T-helper 1 cell treated with Interleukin-12 subunit alpha and Interleukin-12 subunit beta and Interleukin-4 antibody, amounts not matched to agents 30 ng/mL and 1 ng/mL, for 36 hours (primary cell): ENCODE data around the gene ADAM15. TPM values are rescaled to one million over a fixed set of nuclear protein-coding genes. Genes with fewer than 3 reads are reported as not detected.

Experiments
- intact Hi-C: fragments of 100-400 bp; cut with micrococcal nuclease; formaldehyde crosslinking; loops from one replicate; pipeline ENCODE4 v1.15.1; 2024
- total RNA-seq: library from RNA; stranded (reverse); gene quantifications from 2 replicates; pipeline ENCODE4 v1.2.3, GENCODE V29; 2022

The ADAM15 gene, protein sequence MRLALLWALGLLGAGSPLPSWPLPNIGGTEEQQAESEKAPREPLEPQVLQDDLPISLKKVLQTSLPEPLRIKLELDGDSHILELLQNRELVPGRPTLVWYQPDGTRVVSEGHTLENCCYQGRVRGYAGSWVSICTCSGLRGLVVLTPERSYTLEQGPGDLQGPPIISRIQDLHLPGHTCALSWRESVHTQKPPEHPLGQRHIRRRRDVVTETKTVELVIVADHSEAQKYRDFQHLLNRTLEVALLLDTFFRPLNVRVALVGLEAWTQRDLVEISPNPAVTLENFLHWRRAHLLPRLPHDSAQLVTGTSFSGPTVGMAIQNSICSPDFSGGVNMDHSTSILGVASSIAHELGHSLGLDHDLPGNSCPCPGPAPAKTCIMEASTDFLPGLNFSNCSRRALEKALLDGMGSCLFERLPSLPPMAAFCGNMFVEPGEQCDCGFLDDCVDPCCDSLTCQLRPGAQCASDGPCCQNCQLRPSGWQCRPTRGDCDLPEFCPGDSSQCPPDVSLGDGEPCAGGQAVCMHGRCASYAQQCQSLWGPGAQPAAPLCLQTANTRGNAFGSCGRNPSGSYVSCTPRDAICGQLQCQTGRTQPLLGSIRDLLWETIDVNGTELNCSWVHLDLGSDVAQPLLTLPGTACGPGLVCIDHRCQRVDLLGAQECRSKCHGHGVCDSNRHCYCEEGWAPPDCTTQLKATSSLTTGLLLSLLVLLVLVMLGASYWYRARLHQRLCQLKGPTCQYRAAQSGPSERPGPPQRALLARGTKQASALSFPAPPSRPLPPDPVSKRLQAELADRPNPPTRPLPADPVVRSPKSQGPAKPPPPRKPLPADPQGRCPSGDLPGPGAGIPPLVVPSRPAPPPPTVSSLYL
- 51.6 and 53.2 TPM in 2 replicates for total RNA-seq

DNA sequence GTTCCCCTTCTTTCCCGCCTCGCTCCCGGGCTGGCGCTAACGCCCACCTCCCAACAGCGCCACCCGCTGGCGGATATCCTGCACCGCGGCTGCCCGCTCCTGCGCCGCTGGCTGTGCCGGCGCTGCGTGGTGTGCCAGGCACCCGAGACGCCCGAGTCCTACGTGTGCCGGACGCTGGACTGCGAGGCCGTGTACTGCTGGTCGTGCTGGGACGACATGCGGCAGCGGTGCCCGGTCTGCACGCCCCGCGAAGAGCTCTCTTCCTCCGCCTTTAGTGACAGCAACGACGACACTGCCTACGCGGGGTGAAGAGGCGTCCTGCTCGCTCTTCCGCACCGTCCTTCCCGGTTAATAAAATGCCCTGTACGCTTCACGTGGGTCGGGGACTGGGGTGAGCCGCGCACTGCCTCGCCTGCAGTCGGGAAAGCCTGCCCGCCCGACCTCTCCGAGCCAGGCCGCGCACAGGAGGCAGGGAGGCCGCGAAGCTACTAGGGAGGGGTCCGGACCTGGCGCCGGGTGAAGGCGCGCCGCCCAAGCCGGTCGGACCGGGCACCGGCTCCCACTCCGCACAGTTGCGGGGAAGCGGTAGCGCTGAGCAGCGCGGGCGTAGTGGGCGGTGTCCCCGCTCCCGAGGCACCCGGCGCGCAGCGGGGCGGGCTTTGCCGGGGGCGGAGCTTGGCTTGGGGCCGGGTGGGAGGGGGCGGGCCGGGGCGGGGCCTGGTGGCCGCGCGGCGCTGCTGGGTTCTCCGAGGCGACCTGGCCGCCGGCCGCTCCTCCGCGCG is at the start of gene ADAM15:
TSS of gene ADAM15 (plus strand) at position 757 of the 782 bp plus-strand sequence. CDS start 71 bp downstream, outside the sequence.
- intact Hi-C loops: loop anchor here (1.0 to 2.0 kb wide), 7 partner anchors 11 to 491 kb away; partner anchors contain the start of genes CKS1B, FLAD1 and ZBTB7B

DNA sequence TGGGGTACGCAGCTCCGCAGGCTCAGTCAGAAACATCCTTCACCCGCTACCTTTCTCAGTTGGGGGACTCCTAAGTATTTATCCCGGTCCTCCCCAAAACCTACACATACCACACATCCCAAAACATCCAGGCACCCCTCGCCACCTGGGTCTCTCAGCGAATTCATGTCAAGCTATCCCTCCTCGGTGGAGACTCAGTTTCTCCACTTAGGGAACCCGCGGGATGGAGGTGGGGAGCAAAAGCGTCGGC is 49.8 kb upstream of the ADAM15 start:
- intact Hi-C loops: loop anchor here (1.0 to 5.0 kb wide), 6 partner anchors 16 to 779 kb away; partner anchors contain the start of genes EFNA4, KRTCAP2, TRIM46 and UBAP2L

DNA sequence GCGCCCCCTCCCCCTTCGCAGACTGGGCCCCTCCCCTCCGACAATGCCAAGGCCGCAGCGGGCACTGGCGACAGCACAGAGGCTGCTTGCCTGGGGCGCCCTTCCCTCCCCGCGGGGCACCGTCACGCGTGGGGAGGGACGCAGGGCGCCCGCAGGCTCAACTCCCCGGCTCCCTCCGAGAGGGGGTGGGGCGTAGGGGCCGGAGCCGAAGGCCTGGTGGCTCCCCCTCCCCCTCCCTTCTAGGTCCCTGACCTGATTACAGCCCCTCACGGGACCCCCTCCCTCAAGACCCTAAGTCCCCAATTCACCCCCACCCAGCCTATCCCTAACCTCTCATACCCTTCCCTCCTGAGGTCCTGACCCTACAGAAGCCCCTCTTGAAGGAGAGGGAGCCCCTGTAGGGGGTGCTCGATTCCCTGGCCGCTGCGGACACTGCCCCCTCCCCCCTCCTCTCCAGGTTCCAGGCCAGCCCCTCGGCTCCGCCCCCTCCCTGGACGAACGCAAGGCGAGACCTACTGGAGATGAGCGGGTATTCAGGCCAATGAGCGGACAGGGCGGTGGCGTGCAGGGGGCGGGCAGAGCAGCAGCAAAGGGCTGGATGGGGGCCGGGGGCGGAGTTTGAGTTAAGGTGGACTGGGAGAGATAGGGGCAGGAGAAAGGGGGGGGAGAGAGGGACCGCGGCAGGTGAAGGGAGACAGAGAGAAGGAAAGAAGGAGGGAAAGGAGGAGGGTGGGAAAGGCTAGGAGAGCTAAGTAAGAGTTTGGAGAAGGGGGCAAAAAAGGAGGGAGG is 49.2 kb upstream of the ADAM15 start:
- intact Hi-C loops: loop anchor here (1.0 to 5.0 kb wide), 12 partner anchors 8 to 780 kb away; partner anchors contain the start of genes ADAM15, ADAR, CKS1B and EFNA4

DNA sequence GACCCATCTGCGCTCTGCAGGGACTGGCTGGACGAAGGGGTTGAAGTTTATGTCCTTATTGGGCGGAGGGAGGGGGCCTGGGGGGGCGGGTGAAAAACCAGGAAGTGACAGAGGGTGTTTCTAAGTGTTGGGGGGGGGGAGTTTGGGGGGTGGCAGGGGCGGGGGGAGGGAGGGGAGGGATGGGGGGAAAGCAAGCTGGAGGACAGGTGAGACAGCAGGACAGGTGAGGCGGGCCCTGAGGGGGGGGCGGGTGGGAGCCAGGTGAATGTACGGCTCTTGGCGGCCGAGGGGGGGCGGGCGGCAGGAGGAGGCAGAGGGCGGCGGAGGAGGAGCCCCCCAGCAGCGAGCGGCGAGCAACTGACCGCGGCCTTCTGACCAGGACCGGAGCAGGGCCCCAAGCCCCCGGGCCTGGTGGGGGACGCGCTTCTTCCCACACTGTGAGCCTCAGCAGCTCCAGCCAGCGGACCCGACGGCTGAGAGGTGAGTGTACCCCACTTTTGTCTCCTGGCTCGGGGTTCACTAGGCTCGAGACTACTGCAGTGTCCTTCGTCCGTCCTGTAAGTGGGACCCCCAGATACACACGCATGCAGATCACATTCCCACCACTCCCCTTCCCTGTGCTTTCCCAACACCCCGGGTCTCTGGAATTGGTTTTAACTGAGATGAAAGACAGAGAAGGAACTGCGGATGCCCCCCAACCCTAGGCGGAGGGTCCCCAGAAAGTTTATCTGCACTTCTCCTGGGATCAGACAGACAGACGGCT is 48.5 kb upstream of the ADAM15 start, which contains the start of gene ZBTB7B:
TSS of gene ZBTB7B (plus strand) at position 339 of the 763 bp plus-strand sequence. CDS start 11,859 bp downstream, outside the sequence.
- intact Hi-C loops: loop anchor here (1.0 to 5.0 kb wide), 8 partner anchors 8 to 780 kb away; partner anchors contain the start of genes ADAM15, ADAR, CKS1B and KRTCAP2

DNA sequence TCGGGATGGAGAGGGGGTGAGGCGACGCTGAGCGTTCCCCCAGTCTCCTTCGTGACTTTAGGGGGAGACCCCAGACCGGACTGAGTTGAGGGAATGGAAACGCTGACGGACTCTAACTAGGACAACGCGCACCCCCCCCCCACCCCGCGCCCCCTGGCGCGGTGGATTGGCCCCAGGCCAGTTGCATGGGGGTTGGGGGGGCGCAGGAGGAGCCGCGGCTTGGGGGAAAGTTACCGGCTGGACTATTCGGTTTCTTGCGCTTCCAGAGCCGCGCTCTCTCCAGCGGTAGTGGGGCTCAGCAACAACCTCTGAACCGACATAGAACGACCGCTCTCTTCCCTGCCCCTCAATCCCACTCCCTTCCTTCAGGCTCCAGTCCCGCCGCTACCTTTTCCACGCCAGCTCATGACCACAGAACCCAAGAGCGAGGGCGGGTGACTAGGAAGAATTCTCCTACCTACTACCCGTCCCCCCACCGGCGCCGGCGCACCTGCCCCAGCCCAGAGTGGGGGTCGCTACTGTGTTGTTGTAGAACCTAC is 47.8 kb upstream of the ADAM15 start:
- intact Hi-C loops: loop anchor here (2.0 to 5.0 kb wide), 3 partner anchors 169 to 781 kb away; partner anchors contain the start of genes ADAR, KRTCAP2, TRIM46 and UBAP2L

DNA sequence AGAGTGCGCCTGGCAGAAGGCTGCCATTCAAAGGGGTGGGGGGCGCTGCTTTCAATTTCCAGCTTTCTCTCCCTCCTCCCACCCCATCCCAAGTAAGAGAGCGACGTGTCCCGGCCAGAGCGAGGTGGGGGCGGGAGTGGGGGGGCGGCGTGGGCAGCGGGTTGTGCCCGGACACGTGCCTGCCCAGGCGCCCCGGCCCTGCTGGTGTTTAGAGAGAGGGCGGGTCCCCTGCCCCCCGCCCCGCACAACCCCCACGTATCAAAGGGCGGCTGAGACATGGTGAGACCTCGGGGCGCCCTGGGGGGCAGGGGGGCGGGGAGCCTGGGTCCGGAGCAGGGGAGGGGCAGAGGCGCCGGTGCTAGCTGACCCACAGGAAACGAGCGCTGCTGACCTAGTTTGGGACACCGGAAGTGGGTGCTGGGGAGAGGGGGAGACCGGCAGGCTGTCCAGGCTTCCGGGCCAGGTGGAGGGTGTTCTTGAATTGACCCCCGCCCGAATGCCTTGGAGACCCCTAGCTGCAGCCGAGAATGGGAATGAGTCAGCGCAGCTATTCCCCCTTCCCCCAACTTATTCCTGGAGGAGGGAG is 47.3 kb upstream of the ADAM15 start:
- intact Hi-C loops: loop anchor here (2.0 to 5.0 kb wide), 3 partner anchors 168 to 782 kb away; partner anchors contain the start of genes ADAR, KRTCAP2, TRIM46 and UBAP2L

DNA sequence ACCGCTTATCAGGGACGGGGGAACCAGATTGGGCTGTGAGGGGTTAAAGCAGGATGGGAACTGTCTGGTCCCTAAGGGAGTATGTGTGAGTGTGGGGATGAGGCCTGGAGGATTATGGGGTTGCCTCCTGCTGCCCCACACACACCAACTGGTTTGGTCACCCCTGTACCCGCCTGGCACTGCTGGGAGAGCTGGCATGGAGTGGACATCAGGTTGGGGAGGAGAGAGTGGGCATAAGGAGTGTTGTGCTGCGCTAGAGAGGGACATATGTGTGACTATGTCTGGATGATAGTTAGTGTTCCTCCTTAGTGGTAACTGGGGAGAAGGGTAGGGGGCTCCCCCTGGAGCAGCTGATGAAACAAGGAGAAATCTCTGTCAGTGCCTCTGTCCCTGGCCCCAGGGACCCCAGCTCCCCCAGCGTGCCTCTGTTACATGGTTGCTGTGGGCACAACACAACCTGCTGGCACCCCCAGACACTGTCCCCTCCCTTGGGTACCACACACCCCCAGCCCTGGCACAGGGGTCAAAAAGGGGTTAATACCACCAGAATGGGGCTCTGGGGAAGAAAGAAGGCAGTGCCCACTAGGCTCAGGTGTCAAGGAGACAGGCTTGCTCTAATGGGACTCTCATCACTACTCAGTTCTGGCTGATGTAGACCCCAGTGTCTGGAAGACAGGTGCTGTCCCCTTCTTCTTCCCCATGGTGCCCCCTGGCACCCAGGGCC is 46.6 kb upstream of the ADAM15 start:
- intact Hi-C loops: loop anchor here (5.0 kb wide), 3 partner anchors 168 to 782 kb away; partner anchors contain the start of genes KRTCAP2, TRIM46 and UBAP2L

DNA sequence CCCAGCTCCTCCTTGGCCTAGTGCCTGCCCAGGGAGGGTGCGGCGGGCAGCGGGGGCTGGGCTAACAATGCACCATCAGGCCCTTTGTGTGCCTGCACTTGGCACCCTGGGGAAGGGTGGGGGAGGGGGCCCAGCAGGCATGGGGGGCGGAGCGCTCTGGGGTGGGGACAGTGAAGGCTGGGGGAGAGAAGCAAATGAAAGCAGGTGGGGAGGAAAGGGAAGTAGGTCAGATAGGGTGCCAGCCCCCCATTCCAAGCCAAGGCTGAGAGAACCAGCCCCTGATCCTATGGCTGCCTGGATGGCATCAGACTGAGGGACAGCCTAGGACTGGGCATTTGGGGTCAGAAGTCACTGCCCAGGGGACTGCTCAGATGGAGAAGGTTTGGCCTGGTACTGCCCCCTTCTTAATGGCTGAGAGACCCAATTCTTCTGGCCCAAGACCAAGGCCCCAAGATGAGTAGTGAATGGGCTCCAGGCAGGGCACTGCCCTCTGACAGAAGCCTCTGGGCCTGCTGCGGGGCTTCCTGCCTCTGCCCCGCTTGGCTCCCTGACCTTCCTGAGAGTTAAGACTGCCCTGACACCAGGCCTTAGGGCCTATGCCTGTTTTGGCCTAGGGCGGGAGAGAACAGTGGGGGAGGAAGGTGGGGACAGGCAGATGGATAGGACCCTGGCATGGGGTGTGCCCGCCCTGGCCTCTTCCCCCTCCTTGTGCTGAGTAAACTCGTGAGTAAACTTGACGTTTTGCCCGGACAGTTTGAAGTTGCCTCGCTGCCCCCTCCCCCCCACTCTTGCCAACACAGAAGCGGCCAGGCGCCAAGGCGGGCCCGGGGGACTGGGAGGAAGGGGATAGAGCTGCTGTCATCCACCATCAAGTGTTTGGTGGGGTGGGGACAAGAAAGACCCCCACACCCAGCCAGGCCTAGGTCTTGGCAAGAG is 45.8 kb upstream of the ADAM15 start:
- intact Hi-C loops: loop anchor here (1.0 to 5.0 kb wide), 4 partner anchors 12 to 187 kb away; partner anchors contain the start of genes FLAD1 and PMVK

DNA sequence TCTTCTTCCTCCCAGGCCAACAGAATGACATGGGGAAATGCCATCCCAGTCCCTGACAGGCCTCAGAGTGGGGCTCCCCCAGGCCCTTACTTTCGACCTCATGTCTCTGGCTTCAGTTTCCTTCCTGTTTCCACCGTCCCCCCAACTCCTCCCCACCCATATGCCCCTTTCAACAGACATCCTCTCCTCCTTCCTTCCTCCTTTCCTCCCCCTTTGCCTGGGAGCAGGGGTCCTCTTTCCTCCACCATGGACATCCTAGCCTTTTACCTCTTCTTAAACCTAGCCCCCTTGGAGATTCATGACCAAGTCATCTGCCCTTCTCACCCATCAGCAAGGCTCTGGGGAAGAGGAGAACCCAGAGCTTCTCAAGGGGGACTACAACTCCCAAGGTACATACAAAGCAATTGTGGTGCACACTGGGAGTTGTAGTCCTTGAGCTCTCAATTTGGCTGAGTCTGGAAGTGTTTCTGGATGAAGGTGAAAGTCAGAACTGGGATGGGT is 44.5 kb upstream of the ADAM15 start:
- intact Hi-C loops: loop anchor here (1.0 to 5.0 kb wide), 5 partner anchors 11 to 186 kb away; partner anchors contain the start of genes DPM3, FLAD1 and PMVK

DNA sequence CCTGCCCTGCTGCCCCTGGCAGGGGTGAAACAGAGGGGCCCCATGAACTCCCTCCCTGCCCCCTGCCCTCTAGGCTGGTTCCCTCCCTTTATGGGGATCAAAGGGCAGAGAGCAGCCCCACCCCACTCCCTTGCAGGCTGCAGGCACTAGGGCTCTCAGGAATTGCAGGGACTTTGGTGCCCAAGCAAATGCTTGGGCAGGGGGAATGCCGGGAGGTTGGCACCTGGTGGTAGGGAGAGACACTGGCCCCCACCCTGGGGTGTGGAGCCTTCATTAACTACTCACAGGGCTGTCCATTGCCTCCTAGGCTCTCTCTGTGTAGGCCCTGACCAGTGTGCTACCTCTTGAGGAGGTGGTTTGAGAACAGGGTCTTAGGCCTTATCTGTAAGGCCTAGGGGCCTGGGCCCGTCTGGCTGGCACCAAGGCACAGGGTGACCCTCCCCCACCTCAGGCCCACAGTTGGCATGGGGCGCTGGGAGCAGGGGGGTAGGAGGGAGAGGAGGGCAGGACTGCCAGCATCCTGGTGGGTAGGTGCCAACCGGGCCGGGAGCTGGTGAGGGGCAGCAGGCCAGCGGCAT is 43.8 kb upstream of the ADAM15 start:
- intact Hi-C loops: loop anchor here (1.0 to 5.0 kb wide), 3 partner anchors 71 to 185 kb away; partner anchors contain the start of genes DPM3 and PMVK

DNA sequence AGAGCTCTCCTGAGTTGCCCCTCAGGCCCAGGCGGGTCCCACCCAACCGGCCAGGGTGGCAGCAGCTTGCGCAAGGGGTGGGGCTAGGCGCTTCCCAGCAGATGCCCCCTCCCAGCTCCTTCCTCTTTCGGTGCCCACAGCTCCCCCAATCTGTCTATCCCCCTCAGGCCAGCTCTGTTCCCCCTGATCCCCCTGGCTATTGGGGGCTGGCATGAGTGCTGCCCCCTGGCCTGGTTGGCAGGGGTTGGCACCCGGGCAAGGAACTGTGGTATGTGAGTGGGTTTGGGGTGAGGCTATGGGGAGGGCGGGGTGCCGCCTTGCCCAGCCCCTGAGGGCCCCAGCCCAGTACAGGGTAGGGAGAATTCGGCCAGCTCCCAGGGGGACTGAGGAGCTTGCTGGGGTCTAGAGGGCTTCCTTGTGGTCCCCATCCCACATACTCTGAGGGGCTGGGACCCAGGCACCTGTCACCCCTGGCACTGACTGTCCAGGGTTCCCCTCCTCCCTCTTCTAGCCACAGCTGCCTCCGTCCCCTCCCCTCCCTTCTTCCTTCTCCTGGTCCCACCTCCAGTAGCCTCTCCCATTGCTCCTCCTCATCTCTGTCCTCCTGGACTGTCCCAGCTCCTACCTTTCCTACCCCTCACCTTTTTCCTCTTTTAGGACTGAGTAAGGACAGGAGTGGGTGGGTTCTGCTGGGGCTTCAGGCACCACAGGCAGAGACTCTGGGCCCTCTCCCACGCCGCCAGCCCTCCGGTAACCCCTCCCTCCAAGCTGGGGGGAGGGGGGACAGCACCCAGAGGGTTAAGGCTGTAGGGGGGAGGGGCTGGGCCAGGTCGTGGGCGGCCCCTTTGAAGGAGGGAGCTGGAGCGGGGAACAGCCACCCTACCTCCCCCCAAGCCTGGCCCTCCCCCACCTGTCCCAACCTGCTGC is 42.8 kb upstream of the ADAM15 start:
- intact Hi-C loops: loop anchor here (5.0 kb wide), 1 partner anchor 184 kb away; no protein-coding TSS in a partner anchor

DNA sequence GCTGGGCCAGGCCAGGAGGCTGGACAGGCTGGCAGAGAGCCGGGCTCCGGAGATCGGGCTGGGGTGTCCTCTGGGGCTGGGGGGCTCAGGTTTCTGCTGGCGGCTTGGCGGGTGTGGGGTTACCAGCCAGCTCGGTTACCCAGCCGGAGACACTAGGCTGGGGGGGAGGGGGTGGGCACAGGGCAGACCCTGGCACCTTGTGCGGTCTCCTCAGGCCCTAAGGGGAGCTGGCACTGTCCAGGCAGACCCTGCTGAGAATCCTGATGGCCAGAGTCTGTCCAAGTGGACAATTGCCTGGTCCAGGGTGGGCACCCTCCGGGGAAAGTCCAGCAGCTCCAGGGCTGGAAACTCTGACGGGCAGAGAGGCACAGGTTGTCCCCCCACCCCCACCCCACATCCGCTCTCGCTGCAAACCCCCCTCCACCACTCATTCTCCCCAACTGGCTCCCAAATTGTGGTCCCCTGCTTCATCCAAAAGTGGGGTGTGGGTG is 41.9 kb upstream of the ADAM15 start:
- intact Hi-C loops: loop anchor here (5.0 kb wide), 1 partner anchor 183 kb away; no protein-coding TSS in a partner anchor

DNA sequence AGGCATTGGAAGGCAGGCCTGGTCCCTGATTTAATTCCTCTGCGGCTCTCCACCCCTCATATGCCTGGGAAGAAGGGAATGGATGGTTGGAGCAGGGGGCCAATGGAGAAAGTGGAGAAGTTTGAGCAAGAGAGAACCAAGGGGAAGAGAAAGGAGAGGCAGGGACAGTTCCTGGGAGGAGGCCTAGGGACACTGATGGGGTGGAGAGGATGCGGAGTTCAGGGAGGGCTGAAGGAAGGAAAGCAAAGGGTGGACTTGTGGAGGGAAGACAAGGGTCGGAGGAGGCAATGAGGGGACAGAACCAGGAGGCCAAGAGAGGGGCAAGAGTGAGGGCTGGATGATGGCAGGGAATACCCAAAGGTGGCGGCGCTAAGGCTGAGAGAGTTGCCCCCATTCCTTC is 41.4 kb upstream of the ADAM15 start:
- intact Hi-C loops: loop anchor here (1.0 to 5.0 kb wide), 2 partner anchors 7 to 183 kb away; partner anchors contain the start of gene ZBTB7B
